Measurements from ENCODE around the gene EFHC1.

GRCh38 chr6:52518279-52518945, 98.3 kb downstream of the EFHC1 start:
- TF ChIP-seq CTCF (IDR thresholded peaks at IDR 0.05; ENCODE audit: insufficient read depth, low read depth, low read length) (no peak), EZH2 (IDR thresholded peaks at IDR 0.05; ENCODE audit: insufficient read depth, low read length) (no peak)

Measured in astrocyte (in vitro differentiated cells and primary cell).